HEK293T (cell line): ENCODE measurements around the gene BORCS5.
A peak's percentile ranks its signal among the peaks of the same experiment; 100 is the strongest.

Source experiments
- CTCF ChIA-PET: fragments of 350-600 bp; formaldehyde crosslinking; extraction: SDS; loops from one replicate; lab custom pipeline; 2021; ENCODE audit warnings: antibody characterized with exemption, inconsistent platforms; lab: Yijun Ruan, JAX
- POLR2A ChIA-PET: fragments of 350-600 bp; formaldehyde crosslinking; extraction: SDS; loops from one replicate; lab custom pipeline; 2020; ENCODE audit warnings: antibody characterized with exemption, inconsistent platforms; lab: Yijun Ruan, JAX
- DNase-seq: peaks from one replicate; pipeline ENCODE4 v3.0.0; 2012; ENCODE audit warnings: mixed read lengths; ENCODE audit errors: extremely low spot score
- ARNT ChIP-seq: fragments of 450-650 bp; IDR thresholded peaks from 2 replicates; pipeline ENCODE4 v1.6.1; 2017; ENCODE audit warnings: mild to moderate bottlenecking
- BHLHE40 ChIP-seq: fragments of 450-650 bp; IDR thresholded peaks from 2 replicates; pipeline ENCODE4 v1.6.1; 2016; ENCODE audit warnings: mild to moderate bottlenecking, moderate library complexity, borderline replicate concordance
- CTBP1 ChIP-seq: fragments of 450-650 bp; IDR thresholded peaks from 2 replicates; pipeline ENCODE4 v1.6.1; 2016; ENCODE audit warnings: borderline replicate concordance
- ELF4 ChIP-seq: fragments of 450-650 bp; IDR thresholded peaks from 2 replicates; pipeline ENCODE4 v1.6.1; 2017; ENCODE audit warnings: antibody characterized with exemption
- FOXA1 ChIP-seq: fragments of 450-650 bp; IDR thresholded peaks from 2 replicates; pipeline ENCODE4 v1.6.1; 2016; ENCODE audit warnings: mild to moderate bottlenecking
- FOXK2 ChIP-seq: fragments of 450-650 bp; IDR thresholded peaks from 2 replicates; pipeline ENCODE4 v1.6.1; 2016; ENCODE audit warnings: mild to moderate bottlenecking
- FOXM1 ChIP-seq: fragments of 450-650 bp; IDR thresholded peaks from 2 replicates; pipeline ENCODE4 v1.6.1; 2017; ENCODE audit warnings: mild to moderate bottlenecking, borderline replicate concordance
- HDGF ChIP-seq: fragments of 450-650 bp; IDR thresholded peaks from 2 replicates; pipeline ENCODE4 v1.6.1; 2017; ENCODE audit warnings: antibody characterized with exemption, borderline replicate concordance
- L3MBTL2 ChIP-seq: fragments of 450-650 bp; conservative IDR thresholded peaks from 2 replicates; pipeline ENCODE4 v1.6.1; 2016; ENCODE audit warnings: mild to moderate bottlenecking
- LEF1 ChIP-seq: fragments of 450-650 bp; IDR thresholded peaks from 2 replicates; pipeline ENCODE4 v1.6.1; 2017; ENCODE audit warnings: mild to moderate bottlenecking, borderline replicate concordance
- NFRKB ChIP-seq: fragments of 450-650 bp; IDR thresholded peaks from 2 replicates; pipeline ENCODE4 v1.6.1; 2016; ENCODE audit warnings: mild to moderate bottlenecking, moderate library complexity
- SP1 ChIP-seq: fragments of 450-650 bp; IDR thresholded peaks from 2 replicates; pipeline ENCODE4 v1.6.1; 2017
- SUZ12 ChIP-seq: fragments of 450-650 bp; IDR thresholded peaks from 2 replicates; pipeline ENCODE4 v1.6.1; 2016; ENCODE audit warnings: mild to moderate bottlenecking
- TARDBP ChIP-seq: fragments of 450-650 bp; IDR thresholded peaks from 2 replicates; pipeline ENCODE4 v1.6.1; 2016
- ZNF384 ChIP-seq: fragments of 450-650 bp; IDR thresholded peaks from 2 replicates; pipeline ENCODE4 v1.6.1; 2016
- TF ChIP-seq, protein P1 (sequence below): fragments of 450-650 bp; IDR thresholded peaks from 2 replicates; pipeline ENCODE4 v1.6.1; 2016

Gene BORCS5

DNA sequence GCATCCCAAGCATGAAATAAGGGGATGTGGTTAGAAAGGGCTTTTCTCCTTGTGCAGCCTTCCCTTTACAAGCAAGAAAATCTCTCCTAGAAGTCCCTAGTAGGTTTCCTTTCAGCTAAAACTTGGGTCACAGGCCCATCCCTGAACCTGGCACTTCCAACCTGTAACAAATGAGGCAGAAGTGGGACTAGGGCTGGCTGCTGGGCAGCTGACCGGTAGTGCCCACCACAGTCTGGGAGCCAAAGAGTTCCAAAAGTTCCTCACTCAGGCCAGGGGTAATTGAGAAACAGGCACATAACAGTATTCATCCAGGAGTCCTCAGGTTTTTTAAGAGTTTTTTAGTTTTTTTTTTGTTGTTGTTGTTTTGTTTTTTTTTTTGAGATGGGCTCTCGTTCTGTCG, 30.6 kb upstream of the BORCS5 start:
- no peak for DNase-seq
- TF ChIP-seq TARDBP (no peak), FOXM1 (no peak), SUZ12 (no peak), NFRKB (no peak), L3MBTL2 (no peak), ELF4 (no peak), BHLHE40 (no peak), FOXK2 (no peak), FOXA1 (no peak), CTBP1 (no peak), HDGF (no peak), LEF1 (no peak), ZNF384 (no peak), SP1 (no peak), ARNT (no peak)
- TF ChIP-seq, protein P1, sequence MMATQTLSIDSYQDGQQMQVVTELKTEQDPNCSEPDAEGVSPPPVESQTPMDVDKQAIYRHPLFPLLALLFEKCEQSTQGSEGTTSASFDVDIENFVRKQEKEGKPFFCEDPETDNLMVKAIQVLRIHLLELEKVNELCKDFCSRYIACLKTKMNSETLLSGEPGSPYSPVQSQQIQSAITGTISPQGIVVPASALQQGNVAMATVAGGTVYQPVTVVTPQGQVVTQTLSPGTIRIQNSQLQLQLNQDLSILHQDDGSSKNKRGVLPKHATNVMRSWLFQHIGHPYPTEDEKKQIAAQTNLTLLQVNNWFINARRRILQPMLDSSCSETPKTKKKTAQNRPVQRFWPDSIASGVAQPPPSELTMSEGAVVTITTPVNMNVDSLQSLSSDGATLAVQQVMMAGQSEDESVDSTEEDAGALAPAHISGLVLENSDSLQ: no peak
- POLR2A ChIA-PET: no interaction called here
- CTCF ChIA-PET: interaction anchor here (0.6 kb wide), 1 partner anchor 213 kb away, joined by 3 read pairs; no protein-coding TSS in a partner anchor

DNA sequence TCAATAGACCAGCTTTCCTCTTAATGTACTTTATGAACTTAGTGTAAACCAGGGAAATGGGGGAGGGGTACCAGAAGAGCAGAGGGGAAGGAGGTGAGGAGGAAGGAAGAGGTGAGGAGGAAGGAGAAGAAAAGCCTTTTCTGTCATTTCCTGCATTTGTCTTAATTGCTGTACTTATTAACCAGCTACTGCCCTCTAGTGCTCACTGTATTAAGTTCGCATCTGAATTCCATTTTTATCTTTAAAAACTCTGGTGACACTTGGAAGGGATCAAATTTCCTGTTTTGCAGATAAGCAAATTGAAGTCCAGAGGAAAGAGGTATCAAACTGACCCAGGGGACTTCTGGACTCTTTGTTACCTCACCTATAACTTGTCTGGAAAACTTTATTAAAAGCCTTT, 29.1 kb upstream of the BORCS5 start:
- ChIA-PET CTCF (interaction anchor here (0.6 to 2.3 kb wide), 16 partner anchors 11 to 742 kb away, joined by 3 to 7 read pairs (median 4); partner anchors contain the start of gene BORCS5), POLR2A (interaction anchor here (1.1 to 1.6 kb wide), 3 partner anchors 29 to 399 kb away, joined by 3 to 5 read pairs (median 3); partner anchors contain the start of genes BORCS5 and LRP6)
- DNase-seq: peak; percentile 42
- TF ChIP-seq NFRKB: no peak
- no peak for TF ChIP-seq FOXK2
- no peak for TF ChIP-seq L3MBTL2
- TF ChIP-seq SUZ12: no peak
- no peak for TF ChIP-seq TARDBP
- TF ChIP-seq, protein P1: no peak
- TF ChIP-seq SP1: no peak
- TF ChIP-seq ELF4: no peak
- TF ChIP-seq FOXA1: no peak
- no peak for TF ChIP-seq LEF1
- TF ChIP-seq BHLHE40: no peak
- no peak for TF ChIP-seq ZNF384
- TF ChIP-seq FOXM1: no peak
- no peak for TF ChIP-seq CTBP1
- no peak for TF ChIP-seq ARNT
- TF ChIP-seq HDGF: no peak

DNA sequence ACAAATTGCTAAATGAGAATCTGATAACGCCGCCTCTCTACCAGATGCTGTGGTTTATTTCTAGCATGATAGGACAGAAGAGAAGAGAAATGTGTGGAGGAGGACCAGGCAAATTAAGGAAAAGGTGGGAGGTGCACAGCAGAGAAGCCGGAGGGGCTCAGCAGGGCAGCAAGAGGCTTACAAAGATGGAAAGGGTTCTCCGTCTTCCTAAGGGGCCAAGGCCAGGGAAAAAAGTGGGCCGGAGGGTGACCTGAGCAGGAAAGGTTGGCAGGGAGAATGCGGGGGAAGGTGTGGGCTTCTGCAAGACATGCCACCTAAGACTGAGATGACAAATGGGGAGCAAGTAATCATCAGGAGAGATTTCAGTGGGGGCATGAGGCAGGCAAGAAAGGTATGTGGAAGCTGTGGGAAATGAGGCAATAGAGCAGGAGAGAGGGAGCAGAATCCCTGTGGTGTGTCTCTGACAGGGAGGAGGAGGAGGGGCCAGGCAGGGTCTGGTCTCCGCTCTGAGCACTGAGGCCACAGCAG, 25.6 kb upstream of the BORCS5 start:
- no peak for DNase-seq
- no peak for TF ChIP-seq FOXA1
- TF ChIP-seq FOXM1: no peak
- no peak for TF ChIP-seq ARNT
- TF ChIP-seq LEF1: no peak
- ChIA-PET CTCF (interaction anchor here (1.0 to 1.5 kb wide), 2 partner anchors 12 kb away, joined by 3 read pairs; no protein-coding TSS in a partner anchor), POLR2A (interaction anchor here (0.6 to 1.2 kb wide), 2 partner anchors 18 to 65 kb away, joined by 3 to 4 read pairs; partner anchors contain the start of genes LRP6 and MANSC1)

DNA sequence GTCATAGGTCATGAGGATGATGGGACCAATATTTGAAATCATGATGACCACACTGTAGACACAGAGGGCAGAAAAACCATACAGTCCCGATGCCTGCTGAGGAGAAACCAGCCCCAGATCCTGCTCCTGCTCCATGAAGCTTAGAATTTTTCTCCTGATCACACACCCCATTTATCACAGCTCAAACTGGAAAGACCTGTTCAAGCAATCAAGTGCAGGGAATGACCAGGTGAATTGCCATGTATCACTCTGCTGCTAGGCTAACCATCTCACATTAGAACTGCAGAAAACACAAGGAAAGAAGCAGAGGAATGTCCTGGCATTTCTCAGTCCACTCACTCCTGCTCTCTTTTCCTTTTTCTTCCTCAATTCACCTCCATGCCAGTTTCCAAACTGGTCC, 25.0 kb upstream of the BORCS5 start:
- ChIA-PET CTCF (interaction anchor here (1.0 to 1.5 kb wide), 2 partner anchors 11 to 12 kb away, joined by 3 read pairs; no protein-coding TSS in a partner anchor), POLR2A (interaction anchor here (1.2 kb wide), 1 partner anchor 18 kb away, joined by 4 read pairs; the partner anchor contains the start of gene MANSC1)
- no peak for DNase-seq
- TF ChIP-seq ZNF384 (no peak), FOXA1 (no peak), CTBP1 (no peak), NFRKB (no peak), SUZ12 (no peak), ARNT (no peak), LEF1 (no peak)

DNA sequence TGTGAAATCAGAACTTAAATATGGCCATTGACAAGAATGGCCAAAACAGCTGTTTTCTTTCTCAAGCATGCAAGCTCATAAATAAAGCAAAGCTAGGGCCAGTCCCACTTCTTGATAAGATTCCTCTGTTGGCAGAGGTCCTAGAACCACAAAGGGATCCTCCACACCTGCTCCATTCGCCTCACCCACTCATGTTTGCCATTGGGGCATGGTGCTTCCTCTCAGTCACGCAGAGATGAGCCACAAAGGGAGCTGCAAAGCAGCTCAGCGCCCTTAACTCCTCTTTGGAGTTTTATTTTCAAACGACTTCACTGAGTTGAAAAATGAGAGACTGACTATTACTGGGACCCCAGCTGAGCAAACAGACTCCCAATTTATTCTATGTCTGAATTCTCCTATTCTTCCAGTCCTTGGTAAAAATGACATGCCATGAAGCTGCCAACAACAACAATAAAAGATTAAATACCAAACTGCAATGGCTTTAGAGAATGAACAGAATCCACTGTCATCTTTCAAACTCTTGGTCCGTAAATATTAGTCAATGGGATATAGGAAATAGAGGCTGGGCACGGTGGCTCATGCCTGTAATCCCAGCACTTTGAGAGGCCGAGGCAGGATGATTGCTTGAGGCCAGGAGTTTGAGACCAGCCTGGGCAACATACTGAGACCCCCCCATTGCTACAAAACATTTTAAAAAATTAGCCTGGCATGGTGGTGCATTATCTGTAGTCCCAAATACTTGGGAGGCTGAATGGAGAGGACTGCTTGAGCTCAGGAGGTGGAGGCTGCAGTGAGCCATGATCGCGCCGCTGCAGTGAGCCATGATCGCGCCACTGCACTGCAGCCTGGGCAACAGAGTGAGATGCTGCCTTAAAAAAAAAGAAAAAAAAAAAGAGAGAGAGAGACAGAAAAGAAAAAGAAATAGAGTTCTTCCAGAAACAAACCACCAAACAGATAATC, 23.2 kb upstream of the BORCS5 start:
- ChIA-PET POLR2A (interaction anchor here (1.8 kb wide), 1 partner anchor 25 kb away, joined by 5 read pairs; no protein-coding TSS in a partner anchor), CTCF (interaction anchor here (0.5 to 1.7 kb wide), 10 partner anchors 9 to 402 kb away, joined by 3 to 17 read pairs (median 3); partner anchors contain the start of gene MANSC1)
- TF ChIP-seq SP1 (no peak), TARDBP (no peak), LEF1 (no peak), L3MBTL2 (no peak), FOXK2 (no peak), ZNF384 (no peak), ELF4 (no peak), FOXA1 (no peak)
- DNase-seq: no peak

DNA sequence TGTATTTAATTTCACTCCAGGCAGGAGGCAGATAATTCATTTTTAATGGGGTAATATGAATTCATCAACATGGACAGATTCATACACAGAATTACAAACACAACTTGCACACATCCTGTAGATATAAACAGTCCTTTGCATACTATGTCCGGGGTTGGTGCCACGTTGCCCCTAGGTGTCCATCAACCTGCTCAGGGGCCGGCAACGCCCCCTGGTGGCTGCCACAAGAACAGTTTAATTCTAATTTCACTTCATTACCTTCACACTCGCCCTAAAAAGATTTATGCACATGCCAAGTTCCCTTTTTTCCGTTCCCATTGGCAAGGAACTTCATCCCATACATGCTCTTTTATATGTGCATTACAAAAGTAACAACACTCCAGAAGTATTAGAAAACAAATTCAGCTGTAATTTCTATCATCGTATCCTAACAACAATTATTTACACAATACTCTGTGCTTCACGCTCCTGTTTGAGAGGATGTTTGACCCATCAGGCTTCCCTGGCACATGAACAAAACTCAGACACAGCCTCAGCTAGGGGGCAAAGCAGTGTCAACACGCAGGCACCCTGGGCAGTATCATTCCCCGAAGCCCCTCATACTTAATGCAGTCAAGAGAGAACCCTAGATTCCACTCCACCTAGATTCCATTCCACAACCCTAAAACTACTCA, 22.4 kb upstream of the BORCS5 start:
- CTCF ChIA-PET: interaction anchor here (0.5 to 1.7 kb wide), 9 partner anchors 9 to 401 kb away, joined by 3 to 17 read pairs (median 3); no protein-coding TSS in a partner anchor
- POLR2A ChIA-PET: no interaction called here
- TF ChIP-seq, protein P1: peak; percentile 92
- TF ChIP-seq ELF4: no peak
- peak; percentile 77 for DNase-seq
